ENCODE data around the gene PIERCE2.
A peak's percentile ranks its signal among the peaks of the same experiment; 100 is the strongest.
"Not testable (repeated sequence)": the region's sequence is repeated elsewhere in the genome, so short reads cannot be mapped to it uniquely, and the experiment has no call there.

The PIERCE2 gene

DNA sequence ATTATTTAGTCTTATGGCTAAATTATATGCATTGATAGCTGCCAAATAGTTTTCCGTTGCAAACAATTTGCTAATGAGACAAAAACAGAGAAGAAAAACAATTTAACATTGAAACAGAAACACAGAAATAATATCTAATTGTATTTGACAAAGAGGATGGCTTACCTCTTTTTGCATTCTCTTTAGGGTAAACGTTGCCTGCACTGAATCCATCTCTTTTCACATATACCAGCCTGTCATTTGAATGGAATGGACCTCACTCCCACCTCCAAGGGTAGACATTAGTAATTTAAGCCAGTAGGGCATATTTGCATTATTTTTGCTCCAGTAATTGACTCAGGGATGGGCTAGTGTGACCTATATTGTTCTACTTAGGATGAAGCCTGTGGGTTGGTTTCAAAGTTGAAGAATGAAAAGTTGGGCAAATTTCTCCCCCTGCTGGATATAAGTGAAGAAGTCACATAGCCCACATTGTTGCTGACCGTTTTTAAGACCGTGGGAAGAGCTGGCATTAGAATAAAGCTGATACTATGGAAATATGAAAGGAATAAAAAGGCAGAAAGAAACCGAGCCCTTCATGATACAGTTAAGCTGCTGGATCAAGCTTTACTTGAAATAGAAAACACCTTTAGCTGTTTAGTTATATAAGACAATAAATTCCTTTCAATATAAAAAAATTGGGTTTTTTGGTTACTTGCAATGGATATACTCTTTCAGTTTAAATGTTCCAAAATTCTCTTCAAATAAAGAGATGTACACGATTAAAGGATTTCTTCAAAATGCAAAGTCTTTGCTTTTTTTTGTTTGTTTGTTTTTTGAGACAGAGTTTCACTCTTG is 26.9 kb downstream of the PIERCE2 start:
- DNase-seq: peak; percentile 60 to 72

DNA sequence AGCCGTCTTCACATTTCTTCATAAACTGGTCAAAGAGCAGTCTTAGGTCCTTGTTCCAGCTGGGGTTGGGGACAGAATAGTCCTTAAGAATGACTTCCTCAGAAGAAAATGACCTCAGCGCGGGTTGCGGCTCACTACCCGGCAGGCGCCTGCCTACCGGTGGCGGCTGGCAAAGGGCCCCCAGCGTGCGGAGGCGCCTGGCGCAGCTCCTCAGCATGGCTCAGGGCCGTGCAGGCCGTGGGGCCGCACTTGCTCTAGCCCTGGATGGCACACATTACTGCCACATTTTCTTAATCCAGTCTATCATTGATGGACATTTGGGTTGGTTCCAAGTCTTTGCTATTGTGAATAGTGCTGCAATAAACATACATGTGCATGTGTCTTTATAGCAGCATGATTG is 34.8 kb downstream of the PIERCE2 start:
- not testable (repeated sequence) for DNase-seq

DNA sequence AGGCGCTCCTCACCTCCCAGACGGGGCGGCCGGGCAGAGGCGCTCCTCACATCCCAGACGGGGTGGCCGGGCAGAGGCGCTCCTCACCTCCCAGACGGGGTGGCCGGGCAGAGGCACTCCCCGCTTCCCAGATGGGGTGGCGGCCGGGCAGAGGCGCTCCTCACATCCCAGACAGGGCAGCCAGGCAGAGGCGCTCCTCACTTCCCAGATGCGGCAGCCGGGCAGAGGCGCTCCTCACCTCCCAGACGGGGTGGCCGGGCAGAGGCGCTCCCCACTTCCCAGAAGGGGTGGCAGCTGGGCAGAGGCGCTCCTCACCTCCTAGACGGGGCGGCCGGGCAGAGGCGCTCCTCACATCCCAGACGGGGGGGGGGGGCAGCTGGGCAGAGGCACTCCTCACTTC is 37.6 kb downstream of the PIERCE2 start:
- not testable (repeated sequence) for DNase-seq

DNA sequence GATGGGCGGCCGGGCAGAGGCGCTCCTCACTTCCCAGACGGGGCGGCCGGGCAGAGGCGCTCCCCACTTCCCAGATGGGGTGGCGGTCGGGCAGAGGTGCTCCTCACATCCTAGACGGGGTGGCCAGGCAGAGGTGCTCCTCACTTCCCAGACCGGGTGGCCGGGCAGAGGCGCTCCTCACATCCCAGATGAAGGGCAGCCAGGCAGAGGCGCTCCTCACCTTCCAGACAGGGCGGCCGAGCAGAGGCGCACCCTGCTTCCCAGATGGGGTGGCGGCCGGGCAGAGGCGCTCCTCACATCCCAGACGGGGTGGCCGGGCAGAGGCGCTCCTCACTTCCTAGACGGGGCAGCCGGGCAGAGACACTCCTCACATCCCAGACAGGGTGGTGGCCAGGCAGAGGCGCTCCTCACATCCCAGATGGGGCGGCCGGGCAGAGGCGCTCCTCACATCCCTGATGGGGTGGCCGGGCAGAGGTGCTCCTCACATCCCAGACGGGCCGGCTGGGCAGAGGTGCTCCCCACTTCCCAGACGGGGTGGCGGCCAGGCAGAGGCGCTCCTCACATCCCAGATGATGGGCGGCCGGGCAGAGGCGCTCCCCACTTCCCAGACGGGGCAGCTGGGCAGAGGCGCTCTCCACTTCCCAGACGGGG is 38.2 kb downstream of the PIERCE2 start:
- DNase-seq: not testable (repeated sequence)

DNA sequence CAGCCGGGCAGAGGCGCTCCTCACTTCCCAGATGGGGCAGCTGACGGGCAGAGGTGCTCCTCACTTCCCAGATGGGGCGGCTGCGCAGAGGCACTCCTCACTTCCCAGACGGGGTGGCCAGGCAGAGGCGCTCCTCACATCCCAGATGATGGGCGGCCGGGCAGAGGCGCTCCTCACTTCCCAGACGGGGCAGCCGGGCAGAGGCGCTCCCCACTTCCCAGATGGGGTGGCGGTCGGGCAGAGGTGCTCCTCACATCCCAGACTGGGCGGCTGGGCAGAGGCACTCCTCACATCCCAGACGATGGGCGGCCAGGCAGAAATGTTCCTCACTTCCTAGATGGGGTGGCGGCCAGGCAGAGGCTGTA is 38.7 kb downstream of the PIERCE2 start:
- DNase-seq: not testable (repeated sequence)

DNA sequence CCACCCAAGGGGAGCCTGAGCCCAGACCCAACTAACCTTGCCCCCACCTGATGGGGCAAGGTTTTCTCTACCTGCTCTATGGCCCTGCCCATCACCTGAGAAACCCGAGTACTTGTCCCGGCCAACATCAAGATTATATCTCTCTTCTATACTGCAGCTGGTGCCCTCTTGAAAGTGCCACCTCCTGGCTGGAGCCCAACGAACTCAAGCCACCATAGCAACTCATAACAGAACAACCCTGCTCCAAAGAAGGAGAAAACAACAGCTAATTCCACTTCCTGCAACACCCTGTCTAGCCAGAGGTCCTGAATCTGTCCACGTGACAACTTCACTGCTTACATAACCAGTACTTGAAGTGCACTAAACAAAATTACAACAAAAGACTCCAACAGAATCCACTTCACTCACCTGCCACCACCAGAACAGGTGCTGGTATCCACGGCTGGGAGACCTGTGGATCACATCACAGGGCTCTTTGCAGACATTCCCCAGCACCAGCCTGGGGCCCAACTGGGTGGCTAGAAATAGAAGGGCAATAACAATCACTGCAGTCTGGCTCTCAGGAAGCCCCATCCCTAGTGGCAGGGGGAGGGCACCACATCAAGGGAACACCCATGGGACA is 49.2 kb downstream of the PIERCE2 start:
- DNase-seq: no peak

DNA sequence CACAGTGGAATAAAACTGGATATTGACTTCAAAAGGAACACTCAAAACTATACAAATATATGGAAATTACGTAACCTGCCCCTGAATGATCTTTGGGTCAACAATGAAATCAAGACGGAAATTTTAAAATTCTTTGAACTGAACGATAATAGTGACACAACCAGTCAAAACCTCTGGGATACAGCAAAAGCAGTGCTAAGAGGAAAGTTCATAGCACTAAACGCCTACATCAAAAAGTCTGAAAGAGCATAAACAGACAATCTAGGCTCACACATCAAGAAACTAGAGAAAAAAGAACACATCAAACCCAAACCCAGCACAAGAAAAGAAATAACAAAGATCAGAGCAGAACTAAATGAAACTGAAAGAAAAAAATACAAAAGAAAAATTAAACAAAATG is 53.2 kb downstream of the PIERCE2 start:
- no peak for DNase-seq

DNA sequence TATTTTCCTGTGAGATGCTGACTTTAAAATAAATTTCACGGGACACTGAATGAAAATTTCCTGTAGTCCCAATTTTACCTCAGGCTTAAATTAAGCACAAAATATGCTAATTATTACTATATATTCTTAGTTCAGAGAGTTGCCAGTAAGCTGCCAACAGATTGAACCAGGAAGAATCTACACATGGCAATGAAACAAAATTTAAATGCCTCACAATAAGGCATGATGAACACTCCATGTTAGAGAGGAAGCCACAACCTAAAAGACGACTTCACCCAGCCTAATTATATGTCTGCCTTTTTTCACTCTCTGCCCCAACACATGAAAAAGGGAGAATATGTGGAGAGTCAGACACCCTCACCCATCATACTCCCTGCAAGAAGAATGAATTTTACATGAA is 60.0 kb downstream of the PIERCE2 start:
- DNase-seq: no peak
